Measurements from ENCODE around the gene XPNPEP1.

Gene XPNPEP1

DNA sequence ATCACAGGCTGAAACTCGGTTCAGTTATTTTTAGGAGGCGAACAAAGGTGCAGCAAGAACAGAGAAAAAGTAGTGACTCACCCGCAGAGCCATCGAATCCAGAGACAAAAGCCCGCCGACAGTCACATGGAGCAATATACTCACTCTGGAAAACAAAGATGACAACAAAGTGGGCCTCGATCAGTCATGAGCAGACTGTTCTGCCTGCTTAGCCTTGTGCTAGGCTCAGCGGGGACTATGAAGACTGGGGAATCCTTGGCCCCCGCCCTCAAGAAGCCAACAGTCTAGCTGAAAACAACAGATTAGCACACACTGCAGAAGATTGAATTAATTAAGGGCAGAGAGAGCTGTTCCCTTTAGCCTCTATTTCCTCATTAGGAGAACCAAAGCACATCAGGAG is 30.4 kb downstream of the XPNPEP1 start:
- no peak for DNase-seq

DNA sequence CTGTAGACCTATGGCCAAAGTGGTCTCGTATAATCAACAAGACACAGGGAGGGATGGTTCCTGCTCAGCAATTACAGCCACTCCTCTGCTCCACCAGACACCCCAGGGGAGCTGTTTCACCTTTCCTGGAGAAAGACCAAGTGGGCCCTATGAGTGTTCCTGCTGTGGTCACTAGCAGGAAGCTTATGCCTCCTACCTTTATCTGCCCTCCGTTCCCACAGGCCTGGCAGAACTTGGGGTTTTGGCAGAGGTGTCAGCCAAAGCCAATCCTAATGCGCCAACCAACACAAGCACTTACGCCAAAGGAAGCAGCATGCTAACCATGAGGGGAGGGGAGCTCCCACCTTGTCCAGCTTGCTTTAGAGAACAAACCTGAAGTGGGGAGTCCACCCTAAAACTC is 31.2 kb downstream of the XPNPEP1 start:
- DNase-seq: no peak

DNA sequence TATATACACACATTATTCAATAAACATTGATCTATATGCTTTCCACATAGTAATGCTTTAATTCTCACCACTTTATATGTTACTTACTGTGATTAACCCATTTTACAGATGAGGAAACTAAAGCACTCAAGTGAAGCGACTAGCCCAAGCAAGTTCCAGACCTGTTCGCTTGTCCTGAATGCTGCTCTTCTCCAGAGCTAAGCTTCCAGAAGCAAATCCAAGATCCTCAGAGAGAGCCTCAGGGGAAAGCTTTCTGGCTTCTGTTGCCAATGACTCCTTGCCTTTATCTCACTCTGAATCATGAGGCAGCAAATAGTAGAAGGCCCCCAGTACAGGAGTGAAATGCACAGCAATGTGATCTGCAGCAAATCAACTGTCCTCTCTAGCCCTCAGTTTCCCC is 32.2 kb downstream of the XPNPEP1 start:
- no peak for DNase-seq

DNA sequence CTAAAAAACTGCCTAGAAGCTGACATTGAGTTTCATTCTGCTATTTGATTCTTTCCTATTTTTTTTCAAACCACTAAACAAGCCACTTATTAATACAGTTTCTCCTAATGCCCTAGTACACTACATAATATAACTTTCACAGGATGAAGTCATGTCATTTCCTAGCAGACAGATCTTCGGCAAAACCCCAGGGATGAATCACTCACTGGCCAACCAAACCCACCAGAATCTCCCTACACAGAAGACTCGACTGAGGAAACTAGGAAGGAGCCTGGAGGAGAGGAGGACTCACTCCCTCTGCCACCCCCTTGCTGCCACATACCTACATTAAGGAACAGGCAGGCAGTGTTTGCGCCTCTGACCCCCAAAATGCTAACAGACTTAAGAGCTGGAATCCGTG is 33.4 kb downstream of the XPNPEP1 start:
- DNase-seq: peak; percentile 7 to 33 (median 28)

DNA sequence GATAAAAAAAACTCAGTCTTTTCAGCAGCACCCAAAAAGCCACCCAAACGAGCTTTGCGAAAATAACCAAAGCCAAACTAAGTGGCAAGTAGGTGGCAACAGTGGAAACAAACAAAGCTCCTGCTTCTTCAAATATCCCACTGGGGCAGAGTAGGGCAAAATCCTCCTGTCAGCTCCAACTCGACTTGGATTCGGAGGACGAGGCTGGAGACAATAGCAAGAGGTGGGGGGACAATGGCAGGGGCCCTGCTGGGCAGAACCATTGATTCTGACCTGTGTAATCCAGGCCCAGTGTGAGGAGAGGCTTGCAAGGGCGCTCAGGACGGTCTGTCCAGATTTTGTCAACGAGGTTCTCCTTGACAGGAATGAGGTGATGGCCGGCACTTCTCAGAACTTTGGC is 35.5 kb downstream of the XPNPEP1 start:
- no peak for DNase-seq

DNA sequence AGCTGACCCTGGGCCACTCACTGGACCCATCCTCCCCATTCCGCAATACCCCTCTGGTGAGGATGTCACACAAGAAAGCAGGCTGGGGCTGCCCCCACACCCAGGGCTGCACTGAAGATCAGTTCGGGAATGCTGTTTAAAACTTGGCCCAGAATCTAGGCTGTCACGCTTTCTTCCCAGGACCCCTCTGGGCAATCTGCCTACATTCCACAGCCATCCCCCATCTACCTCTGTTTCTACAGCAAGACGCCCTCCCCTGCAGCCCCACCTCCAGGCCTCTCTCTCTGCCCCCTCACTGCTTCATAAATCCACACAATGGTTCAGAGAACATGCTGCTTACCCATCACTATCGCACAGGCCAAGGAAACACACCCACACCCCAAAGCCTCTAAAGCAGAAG is 36.1 kb downstream of the XPNPEP1 start:
- no peak for DNase-seq

DNA sequence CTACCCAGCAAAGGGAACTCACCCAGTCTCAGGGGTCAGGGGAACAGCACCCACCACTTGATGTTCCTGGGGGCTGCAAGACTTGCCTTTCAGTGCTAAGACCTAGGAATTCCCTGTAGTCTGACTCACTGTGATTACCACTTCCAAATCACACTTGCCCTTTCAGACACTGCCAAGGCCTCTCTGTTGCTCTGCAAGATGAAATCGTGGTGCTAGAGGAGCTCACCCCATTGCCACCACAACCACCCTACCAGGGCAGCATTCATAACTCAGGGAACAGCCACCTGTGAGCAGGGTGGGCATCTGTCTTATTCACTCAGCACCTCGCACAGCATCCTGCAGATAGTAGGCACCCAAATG is 36.5 kb downstream of the XPNPEP1 start:
- DNase-seq: no peak

DNA sequence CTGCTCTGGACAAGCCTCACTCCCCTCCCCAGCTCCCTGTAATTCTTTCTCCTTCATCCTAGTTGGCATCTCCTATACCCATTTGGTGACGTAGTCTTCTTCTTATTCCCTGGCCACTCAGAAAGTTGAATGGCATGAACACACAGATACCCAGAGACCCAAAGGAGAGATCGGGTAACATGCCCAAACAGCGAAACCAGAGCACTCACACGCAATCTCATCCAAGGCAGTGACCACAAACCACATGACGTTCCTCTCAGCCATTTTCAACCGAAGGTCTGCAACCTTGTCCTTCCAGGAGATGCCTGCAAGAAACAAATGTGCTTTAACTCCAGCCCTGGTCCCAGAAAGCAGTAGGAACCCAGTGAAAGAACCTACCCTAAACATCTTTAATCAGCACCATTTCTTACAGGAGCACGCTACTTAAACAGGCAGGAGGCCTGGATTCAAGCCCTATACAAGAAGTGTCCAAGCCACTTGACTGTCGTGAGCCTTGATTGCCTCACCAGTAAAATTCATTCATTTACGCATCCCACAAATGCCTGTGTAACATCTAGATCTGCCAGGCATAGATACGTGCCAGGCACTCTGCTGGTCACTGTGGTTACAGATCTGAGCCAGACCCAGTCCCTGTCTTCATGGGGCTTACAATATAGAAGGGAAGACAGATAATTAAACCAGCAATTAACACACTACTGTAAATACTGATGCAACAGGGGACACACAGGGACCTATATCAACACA is 37.1 kb downstream of the XPNPEP1 start:
- DNase-seq: peak; percentile 8 to 42 (median 34)

DNA sequence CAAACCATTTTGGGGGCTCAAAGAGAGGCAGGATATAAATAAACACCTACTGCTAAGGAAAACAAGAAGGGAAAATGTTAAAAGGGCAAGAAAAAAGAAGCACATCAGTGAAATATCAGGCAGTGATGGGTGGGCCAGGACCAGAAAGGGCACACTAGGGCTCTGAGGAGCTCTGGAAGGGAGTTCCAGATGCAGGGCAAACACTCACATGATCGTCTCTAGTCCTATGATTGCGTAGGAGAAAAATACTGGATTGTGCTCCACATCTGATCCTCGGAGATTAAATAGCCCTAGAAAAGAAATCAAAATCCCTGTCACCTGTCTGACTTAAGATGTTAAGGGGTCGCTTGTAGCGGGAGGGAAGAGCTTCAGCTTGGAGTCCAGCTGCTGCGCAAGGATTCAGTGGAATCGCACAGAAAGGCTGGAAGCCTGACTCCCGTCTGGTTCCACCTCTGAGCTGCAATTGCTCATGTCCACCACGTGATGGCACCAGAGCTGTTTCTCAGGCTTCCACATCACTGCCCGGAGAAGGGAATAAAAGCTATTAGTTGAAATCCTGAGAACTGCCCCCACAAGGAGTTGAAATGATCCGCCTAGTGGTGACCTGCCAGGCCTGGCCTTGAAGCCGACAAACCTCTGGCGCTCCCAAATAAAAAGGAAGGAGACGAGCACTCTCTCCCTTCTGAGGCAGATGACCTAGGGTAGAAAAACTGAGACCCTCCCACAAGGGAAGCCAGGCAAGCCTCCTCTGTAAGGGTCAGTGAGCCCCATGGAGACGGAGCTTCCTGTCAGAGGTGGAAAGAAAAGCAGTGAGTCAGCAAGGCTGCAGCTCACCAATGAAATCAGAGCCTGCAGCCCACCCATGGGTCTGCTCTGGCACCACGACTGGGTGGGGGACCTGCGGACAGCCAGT is 39.2 kb downstream of the XPNPEP1 start:
- peak; percentile 75 to 88 (median 80) for DNase-seq

DNA sequence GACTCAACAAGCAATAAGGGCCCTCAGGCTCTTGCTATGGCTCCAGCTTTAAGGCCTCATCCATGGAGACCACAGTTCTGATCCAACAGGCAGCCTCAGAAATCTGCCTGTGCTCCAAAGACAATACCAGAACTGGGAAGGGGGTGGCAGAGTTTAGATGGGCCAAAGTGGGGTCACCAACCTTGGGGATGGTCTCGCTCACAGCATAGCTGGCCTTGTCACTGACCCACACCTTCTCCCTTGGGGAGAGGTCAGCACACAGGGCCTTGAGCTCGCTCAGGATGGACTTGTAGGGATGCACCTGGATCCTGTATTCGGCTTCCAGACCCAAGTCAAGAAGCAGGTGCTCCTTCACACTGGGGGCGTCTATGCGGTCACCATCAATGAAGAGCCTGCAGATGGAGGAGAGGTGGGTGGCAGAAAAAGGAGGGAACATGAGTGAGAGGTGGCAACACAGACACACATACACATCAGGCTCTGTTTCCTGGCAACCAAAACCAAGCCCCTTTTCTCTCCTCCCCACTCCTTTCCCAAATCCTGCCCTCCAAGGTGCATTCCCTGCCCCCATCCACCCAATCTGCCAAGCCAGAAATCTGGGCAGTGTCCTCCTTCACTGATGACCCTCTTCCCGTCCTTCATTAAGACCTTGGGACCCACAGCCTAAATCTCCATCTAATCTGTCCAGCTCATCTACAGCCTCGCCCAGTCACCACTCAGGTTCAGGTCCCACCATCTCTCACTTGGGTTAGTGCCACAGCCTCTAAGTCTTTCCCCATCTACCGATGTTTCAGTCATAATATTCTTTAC is 40.9 kb downstream of the XPNPEP1 start:
- no peak for DNase-seq

DNA sequence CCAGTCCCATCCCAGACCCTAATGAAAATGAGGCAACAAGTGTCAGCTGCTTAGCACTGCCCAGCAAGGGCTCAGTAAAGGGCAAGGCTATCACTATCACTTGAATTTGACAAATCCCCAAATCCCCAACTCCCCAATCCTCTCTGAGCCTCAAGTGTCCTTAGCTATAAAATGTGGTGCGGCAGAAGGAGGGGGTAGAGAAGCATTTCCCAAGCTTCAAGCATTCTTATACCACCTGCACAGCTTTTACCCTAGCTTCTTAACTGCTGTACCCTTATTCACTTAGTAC is 41.6 kb downstream of the XPNPEP1 start:
- DNase-seq: no peak

DNA sequence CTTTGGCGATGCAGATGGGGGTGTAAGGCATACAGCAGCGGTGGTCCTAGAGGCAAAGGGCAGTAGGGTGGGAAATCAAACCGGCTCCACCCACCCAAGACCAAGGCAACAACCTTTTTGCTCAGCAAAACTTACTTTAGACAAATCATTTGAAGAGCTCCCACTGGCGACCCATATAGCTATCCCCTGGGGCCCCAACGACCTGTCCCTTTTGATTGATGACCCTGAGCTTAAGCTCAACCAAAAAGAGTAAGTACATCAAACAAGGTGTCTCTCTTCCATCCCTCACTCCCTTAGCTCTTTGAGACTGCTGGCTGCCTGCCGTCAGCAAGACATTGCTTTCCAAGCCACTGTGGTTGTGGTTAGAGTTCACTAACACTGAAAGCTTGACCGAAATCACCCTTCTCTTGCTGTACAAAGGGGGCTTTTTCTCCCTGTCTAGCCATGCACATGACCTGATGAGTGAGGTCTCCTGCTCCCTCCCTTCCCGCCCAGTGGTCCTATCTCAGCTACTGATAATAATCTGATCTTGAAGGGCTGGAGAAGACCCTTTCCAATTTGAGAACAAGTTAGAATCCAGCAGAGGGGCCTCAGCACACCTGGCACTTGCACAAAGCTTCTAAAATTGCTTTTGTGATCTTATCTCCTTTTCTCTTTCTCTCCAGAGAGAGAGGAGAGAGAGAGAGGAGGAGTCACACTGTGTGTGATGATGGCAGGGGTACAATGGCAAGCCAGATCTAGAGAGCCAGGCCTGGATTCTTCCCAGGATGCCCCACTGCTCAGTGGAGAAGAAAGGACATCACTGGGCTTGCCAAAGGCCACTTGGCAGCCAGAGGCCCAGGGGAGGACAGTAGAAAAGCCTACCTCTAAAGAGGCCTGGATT is 42.2 kb downstream of the XPNPEP1 start:
- DNase-seq: no peak

DNA sequence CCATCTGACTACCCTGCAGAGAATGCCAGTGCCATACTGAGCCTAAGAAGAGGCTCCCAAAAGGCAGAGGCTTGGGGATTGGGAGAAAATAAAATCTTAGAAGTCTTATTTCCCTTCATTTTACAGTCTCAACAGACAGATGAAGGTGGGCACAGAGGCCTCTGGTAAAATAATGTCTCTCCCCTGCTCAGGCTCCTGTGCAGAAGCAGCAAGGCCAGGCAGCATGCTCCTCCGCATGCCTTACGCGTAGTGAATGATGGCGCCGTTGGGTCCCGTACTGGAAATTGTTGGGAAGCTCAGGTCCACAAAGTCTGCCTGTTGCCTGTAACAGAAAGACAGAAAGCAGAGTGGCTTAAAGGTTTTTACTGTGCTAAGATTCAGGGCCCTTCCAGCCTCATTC is 45.8 kb downstream of the XPNPEP1 start:
- no peak for DNase-seq

DNA sequence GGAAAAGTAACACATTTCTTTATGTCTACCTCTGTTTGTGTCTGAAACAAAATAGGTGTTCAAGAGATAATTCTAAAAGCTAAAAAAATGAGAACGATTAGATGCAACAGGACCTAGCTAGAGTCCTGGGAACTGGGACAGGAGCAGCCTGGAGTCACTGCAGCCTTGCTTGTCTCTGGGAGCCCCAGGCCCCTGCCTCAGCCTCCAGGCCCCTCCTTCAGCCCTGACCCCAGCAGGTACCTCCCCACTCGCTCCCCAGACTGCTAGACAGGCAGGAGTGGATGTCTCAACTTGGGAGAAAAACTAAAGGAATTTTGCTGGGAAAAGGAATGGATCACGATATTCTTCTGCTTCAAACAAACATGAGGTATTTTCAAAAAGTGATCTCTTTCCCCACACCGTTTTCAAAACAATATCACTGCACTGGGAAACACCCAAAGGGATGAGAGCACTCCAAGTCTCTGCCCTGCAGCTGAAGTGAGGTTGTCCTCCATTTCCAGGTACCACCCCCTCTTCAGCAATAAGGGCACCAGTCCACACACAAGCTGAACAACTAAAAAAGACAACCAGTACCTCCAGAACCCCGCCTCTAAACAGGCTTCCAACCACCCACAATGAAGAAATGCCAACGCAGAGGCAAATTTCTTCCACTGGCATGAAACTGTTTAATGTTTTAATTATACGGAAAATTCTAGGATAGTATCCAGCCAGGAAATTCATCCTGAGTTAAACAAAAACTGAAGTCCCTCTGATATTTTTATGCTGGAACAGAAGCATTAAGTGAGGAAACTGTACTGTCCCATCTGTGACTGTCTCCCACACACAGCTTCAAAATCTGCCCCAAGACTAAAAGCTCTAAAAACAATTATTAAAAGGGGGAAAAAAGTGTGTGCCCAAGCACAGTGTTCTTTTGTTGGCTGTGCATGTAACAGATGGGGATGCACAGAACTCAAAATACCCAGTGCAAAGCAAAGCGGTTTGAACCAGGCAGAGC is 47.2 kb downstream of the XPNPEP1 start:
- DNase-seq: no peak

DNA sequence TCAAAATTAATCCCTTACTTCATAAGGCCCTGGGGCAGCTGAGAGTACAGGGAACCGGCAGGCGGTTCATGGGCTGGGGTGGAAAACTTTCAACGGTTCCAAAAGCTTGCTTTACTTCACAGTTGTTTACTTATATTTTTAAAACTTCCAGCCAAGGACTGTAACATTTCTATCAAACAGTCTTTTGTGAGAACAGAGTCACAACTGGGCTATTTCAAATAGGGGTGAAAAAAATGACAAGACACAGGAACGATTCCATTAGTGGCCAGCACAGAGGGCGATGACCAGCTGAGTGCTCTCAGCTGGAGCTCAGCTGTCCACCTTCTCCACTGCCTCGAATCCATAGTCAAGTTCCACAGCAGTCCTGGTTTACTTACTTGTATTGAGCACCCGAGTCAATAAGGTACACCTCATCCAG is 48.2 kb downstream of the XPNPEP1 start:
- no peak for DNase-seq

DNA sequence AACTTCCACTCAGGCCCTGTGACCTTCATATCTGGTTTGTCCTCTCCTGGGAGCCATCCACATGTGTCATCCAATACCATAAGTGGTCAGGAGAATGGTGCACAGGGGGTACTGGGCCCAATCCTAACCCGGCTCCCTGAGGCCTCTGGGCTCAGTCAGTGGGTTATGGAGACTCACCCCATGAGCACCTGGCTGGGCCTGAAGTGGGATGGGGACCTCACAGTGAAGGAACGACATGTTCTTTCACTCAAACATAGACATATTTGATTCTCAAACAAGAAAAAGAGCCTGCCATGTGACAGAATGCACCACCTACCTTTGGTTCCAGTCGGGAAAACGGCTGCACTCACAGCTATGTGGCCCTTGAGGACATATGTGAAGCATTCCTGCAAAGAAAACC is 51.8 kb downstream of the XPNPEP1 start:
- DNase-seq: no peak

DNA sequence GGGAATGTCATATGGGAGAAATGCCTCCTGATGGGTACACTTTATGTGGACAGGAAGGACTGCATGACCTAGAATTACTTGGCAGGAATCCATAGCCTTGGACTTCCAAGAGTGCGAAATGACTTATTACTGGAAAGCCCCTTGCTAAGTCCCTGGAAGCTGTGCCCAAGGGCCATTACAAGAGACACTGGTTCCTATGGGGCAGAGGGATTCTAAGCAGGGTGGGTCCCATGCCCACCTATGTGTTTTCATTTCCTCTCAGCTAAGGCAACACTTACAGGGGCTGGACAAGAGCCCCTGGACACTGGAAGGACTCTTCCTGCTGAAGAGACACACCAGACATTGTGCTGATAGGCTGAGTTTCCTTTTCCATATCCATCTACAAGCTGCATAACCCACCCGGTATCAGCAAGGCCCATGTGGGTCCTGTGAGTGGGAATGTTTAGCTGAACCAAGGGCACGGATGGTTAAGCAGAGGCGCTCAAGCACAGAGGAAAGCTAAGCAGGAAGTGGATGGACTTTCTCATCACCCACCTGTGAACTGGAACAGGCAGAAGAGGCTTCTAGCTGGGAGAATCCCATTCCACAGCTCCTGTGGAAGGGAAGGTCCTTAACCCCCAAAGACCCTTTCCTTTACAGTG is 56.2 kb downstream of the XPNPEP1 start:
- no peak for DNase-seq

DNA sequence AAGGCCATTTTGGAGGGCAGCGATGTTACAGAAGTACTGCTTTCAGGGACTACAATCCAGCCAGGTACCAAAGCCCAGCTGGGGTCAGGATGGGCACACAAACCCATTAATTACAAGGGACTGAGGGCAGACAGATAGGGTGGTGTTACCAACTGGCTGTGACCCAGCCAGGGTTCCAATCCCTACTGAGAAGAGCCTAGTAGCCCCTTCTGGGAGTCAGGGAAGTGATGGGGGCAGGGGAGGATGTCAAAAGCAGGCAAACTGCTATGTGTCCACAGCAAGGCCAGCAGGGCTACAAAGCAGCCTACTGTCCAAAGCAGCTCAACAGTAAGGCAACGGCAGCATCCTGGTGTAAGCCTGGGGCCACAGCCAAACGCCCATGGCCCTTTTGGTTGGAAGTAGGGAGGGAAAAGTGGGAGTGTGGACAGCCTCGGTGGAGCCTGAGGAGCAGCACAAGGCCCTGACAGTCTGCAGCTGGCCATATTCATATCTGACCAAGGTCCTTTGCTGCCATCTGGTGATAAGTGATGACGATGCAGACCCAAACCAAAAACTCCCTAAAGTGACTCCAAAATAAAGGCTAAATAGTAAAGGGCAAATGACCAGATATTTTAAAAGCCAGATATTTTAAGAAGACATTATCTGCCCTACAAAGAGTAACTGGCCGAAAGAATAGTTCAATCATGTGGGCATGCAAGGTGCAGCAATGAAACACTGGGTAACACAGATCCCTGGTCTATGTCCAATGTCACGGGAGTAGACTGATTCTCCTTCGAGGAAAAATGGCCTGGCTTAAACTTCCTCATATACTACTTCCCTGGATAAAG is 56.9 kb downstream of the XPNPEP1 start:
- no peak for DNase-seq

DNA sequence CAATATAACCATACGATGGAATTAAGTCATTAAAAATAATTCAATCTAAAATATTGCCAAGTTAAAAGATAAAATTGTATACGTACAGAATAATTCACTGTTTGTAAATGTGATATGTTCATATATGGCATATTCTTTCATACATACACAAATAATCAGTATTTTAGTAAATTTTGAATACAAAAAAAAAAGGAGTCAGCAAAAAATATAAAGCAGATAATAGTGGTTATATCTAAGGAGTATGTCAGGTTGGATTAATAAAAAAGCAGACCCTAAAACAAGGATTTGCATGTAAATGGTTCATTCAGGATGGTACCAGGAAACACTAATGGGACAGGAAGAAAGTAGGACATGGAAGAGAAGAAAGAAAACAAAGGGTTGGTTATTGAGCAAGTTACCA is 59.5 kb downstream of the XPNPEP1 start:
- DNase-seq: no peak

DNA sequence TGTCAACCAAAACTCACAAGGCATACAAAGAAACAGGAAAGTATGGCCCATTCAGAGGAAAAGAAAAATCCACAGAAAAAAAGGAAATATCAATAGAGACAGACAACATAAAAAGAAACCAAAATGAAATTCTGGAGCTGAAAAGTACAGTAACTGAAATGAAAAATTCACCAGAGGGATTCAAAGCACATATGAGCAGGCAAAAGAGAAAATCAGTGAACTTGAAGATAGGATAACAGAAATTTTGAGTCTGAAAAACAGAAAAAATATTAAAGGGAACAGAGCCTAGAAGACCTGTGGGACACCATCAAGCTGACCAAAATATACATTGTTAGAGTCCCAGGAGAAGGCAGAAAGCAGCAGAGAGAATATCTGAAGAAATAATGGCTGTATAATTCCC is 60.6 kb downstream of the XPNPEP1 start:
- no peak for DNase-seq

All from suppressor macrophage (primary cell).